ENCODE results near the gene TEX30.
A peak's percentile ranks its signal among the peaks of the same experiment; 100 is the strongest.
"Not testable (repeated sequence)": the region's sequence is repeated elsewhere in the genome, so short reads cannot be mapped to it uniquely, and the experiment has no call there.

TEX30 gene

DNA sequence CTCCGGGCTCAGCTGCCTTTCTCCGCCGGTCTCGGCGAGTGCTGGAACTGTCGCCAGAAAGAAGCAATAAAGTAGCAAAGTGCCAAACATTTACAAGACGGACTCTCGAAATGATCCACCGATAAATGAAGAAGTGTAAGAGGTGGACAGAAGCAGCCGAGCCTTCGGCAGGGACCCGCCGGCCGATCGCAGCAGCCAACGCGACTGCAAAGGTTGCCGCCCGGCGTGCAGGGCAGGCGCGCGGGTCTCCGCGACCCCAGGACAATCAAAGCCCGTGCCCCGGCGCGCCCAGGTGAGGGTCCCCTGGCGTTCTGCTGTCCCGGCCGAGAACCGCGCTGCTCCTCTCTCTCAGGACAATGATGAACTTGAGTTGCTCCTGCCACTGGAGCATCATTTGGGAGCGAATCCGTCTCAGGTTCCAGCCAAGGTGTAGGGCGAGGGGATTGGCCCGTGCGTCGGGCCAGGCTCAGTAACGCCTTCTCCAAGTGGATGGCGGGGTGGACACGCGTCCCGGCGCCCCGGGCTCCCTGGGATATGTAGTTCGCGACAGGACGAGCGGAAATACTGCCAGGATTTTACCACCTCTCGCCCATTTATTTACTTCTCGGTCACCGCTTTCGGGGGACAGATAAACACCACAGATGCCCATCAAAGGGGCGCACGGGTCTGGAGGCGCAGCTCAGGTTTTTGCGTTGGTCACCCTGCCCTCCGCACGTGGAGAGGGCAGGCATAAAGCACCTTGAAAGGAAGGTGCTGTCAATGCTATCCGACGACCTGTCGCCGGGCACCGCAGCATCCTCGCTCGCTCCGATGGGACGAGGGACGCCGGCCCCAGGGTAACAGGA, 25.2 kb upstream of the TEX30 start, which contains the start of the genes BIVM and POGLUT2:
BIVM (plus strand) TSS at position 539 of the 845 bp plus-strand sequence. CDS start 8,149 bp downstream, outside the sequence.
POGLUT2 (minus strand) TSS at position 396 of the 845 bp plus-strand sequence; CDS start at position 90, 306 bp downstream.
- intact Hi-C loops (cut with micrococcal nuclease), result loop anchor here (1.0 kb wide), 2 partner anchors 26 to 46 kb away; partner anchors contain the start of gene TEX30
- Mint-ChIP-seq H3K9me3 (no peaks in the 10 kb centered on the region), H3K27me3 (peaks cover 30% of the 10 kb centered on the region), H3K36me3 (ENCODE audit: low read depth) (peaks cover 7% of the 10 kb centered on the region), H3K4me3 (peak within 1 kb of the TSS; percentile 86), H3K4me1 (ENCODE audit: low read depth) (peaks cover 25% of the 10 kb centered on the region), H3K27ac (peak within 1 kb of the TSS; percentile 70)

DNA sequence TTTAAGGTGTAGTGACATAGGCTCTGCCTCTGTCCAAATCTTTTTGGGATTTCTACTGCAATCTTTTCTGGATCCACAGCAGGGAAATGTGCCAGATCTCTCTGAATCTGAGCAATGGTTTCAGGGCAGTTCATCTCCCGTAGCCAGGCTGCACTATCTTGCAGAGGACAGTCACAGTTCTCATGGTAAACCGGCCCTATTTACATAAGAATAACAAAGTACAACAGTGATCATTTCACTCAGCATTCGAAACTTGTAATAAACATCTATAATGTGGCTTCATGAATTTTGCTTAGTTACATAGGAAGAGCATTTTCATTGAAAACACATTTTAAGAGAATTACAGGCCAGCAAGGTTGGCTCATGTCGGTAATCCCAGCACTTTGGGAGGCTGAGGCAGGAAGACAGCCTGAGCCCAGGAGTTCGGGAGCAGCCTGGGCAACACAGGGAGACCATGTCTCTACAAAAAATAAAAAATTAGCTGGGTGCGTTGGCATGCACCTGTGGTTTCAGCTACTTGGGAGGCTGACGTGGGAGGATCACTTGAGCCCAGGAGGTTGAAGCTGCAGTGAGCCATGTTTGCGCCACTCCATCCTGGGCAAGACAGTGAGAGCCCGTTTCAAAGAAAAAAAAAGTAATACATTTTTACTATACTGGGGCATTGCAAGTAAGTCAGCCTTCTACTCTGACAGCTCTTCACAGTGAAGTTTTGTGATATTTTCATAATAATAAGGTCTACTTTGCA, 20.2 kb upstream of the TEX30 start:
- Mint-ChIP-seq H3K36me3 (ENCODE audit: low read depth) (no peaks in the 10 kb centered on the region), H3K4me1 (ENCODE audit: low read depth) (peaks cover 6% of the 10 kb centered on the region), H3K27ac (no peak overlapping the region), H3K4me3 (no peak overlapping the region), H3K9me3 (no peaks in the 10 kb centered on the region), H3K27me3 (peaks cover 17% of the 10 kb centered on the region)
- intact Hi-C loops (cut with micrococcal nuclease), result no loop called here

DNA sequence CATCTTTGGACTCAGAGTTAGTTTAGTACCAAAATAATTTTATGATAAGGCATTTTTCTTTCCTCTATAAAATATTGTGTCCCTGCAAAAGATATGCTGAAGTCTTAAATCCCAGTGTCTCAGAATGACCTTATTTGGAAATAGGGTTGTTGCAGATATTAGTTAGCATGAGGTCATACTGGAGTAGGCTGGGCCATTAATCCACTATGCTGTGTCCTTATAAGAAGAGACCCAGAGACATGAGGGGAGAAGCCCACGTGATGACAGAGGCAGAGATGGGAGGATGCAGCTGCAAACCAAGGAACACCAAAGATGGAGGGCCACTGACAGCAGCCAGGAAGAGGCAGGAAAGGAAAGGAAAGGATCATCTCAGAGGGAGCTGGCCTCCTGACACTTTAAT, 18.8 kb upstream of the TEX30 start:
- Mint-ChIP-seq H3K4me1 (ENCODE audit: low read depth) (no peaks in the 10 kb centered on the region), H3K4me3 (no peak overlapping the region), H3K9me3 (no peaks in the 10 kb centered on the region), H3K27ac (no peak overlapping the region), H3K27me3 (peaks cover 6% of the 10 kb centered on the region), H3K36me3 (ENCODE audit: low read depth) (no peaks in the 10 kb centered on the region)
- intact Hi-C loops (cut with micrococcal nuclease), result no loop called here

DNA sequence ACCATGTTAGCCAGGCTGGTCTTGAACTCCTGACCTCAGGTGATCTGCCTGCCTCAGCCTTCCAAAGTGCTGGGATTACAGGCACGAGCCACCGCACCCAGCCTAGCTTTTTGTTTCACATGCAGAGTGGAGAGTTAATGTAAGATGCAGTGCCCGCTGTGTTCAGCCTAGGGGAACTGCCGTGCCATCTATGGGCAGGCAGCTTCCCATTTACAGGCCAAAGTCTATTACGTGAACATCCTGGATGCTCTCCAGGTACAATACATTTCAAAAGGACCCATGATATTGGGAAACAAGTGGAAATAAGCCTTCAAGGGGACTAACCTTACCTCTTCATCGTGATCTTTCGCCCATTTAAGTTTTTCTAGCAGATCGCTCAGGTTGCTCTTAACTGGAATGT, 15.1 kb upstream of the TEX30 start:
- H3K4me3 Mint-ChIP-seq, result no peak overlapping the region
- no peaks in the 10 kb centered on the region for H3K36me3 Mint-ChIP-seq (ENCODE audit: low read depth)
- H3K27ac Mint-ChIP-seq, result no peak overlapping the region
- intact Hi-C loops (cut with micrococcal nuclease), result no loop called here
- no peaks in the 10 kb centered on the region for H3K4me1 Mint-ChIP-seq (ENCODE audit: low read depth)
- H3K9me3 Mint-ChIP-seq, result no peaks in the 10 kb centered on the region
- no peaks in the 10 kb centered on the region for H3K27me3 Mint-ChIP-seq

DNA sequence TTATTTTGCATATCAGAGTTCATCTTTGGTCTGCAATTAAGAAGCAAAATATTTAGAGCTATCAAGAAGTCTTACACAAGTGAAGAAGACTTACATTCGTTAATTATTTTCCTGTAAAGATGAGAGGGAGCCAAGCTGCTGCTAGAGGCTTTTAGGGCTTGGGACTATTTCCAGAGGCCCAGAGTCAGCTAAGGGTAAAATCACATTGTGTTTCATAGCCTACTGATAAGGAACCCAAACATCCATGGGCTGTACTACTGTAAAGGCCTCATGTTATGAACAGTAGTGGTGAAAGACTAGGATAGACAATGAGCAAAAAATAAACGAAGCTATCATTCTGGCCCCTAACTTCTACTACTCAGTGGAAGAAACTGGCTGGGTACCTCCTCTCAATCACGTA, 10.9 kb upstream of the TEX30 start:
- no peak overlapping the region for H3K27ac Mint-ChIP-seq
- peaks cover 10% of the 10 kb centered on the region for H3K9me3 Mint-ChIP-seq
- H3K36me3 Mint-ChIP-seq (ENCODE audit: low read depth), result no peaks in the 10 kb centered on the region
- H3K27me3 Mint-ChIP-seq, result no peaks in the 10 kb centered on the region
- intact Hi-C loops (cut with micrococcal nuclease), result no loop called here
- no peak overlapping the region for H3K4me3 Mint-ChIP-seq
- H3K4me1 Mint-ChIP-seq (ENCODE audit: low read depth), result peaks cover 5% of the 10 kb centered on the region

DNA sequence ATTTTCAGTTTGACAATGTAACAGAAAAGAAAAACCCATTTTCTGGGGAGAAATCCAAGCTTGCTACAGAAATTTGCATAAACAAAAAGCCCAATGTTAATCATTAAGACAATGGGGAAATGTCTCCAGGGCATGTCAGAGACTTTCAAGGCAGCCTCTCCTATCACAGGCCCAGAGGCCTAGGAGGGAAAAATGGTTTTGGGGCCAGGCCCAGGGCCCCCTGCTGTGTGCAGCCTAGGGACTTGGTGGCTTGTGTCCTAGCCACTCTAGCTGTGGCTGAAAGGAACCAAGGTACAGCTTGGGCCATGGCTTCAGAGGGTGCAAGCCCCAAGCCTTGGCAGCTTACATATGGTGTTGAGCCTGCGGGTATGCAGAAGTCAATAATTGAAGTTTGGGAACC, 8.0 kb upstream of the TEX30 start:
- H3K4me1 Mint-ChIP-seq (ENCODE audit: low read depth), result peaks cover 7% of the 10 kb centered on the region
- H3K4me3 Mint-ChIP-seq, result no peak overlapping the region
- H3K27ac Mint-ChIP-seq, result no peak overlapping the region
- H3K9me3 Mint-ChIP-seq, result peaks cover 10% of the 10 kb centered on the region
- H3K27me3 Mint-ChIP-seq, result no peaks in the 10 kb centered on the region
- H3K36me3 Mint-ChIP-seq (ENCODE audit: low read depth), result no peaks in the 10 kb centered on the region
- intact Hi-C loops (cut with micrococcal nuclease), result no loop called here

DNA sequence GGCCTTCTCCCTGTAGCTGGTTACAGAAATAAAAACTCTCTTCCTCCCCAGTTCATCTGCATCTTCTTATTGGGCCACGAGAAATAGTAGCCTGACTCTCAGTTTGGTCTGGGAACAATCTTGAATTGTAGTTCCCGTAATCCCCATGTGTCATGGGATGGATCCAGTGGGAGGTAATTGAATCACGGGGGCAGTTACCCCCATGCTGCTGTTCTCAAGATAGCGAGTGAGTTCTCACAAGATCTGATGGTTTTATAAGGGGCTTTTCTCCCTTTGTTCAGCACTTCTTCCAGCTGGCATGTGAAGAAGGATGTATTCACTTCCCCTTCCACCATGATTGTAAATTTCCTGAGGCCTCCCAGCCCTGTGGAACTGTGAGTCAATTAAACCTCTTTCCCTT, 7.1 kb upstream of the TEX30 start:
- H3K36me3 Mint-ChIP-seq (ENCODE audit: low read depth); H3K27ac Mint-ChIP-seq: not testable (repeated sequence)

DNA sequence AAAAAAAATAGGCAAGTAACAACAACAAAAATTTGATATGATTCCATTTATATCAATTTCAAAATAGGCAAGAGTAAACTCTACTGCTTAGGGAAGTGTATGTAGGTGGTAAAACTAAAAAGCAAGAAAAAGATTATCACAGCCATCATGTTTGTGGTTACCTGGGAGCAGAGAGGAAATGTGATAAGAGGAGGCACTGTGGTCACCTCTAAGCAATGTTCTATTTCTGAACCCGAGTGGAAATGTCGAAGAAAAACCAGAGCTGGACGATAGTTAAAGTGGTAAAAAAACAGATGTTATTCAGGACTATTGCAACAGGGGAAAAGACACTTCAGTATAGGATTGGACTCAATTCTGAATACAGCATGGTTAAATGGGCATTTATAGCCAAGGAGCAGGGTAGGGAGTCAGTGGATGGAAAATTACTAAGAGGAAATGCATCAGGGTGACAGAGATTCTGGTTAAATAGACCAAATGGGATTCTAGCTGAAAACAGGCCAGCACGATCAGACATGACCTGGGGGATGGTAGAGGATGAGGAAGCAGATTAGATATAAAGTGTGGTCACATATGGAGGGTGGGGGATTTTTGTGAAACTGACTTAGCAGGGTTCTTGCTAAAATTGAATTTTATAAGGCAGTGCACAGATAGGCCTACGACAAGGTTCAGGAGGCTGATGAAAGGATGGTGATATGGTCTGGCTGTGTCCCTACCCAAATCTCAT, 6.0 kb upstream of the TEX30 start:
- intact Hi-C loops (cut with micrococcal nuclease), result loop anchor here (10.0 kb wide), 1 partner anchor 95 kb away; no protein-coding TSS in a partner anchor
- H3K27me3 Mint-ChIP-seq, result no peaks in the 10 kb centered on the region
- H3K36me3 Mint-ChIP-seq (ENCODE audit: low read depth), result no peaks in the 10 kb centered on the region
- no peak overlapping the region for H3K27ac Mint-ChIP-seq
- peaks cover 12% of the 10 kb centered on the region for H3K4me1 Mint-ChIP-seq (ENCODE audit: low read depth)
- no peak overlapping the region for H3K4me3 Mint-ChIP-seq
- H3K9me3 Mint-ChIP-seq, result peaks cover 10% of the 10 kb centered on the region

More for the DNA sequence above, 7.1 kb upstream of the TEX30 start:
- H3K4me3 Mint-ChIP-seq; H3K4me1 Mint-ChIP-seq (ENCODE audit: low read depth); H3K27me3 Mint-ChIP-seq; intact Hi-C loops (cut with micrococcal nuclease): not testable (repeated sequence)
- H3K9me3 Mint-ChIP-seq, result peaks cover 10% of the 10 kb centered on the region

DNA sequence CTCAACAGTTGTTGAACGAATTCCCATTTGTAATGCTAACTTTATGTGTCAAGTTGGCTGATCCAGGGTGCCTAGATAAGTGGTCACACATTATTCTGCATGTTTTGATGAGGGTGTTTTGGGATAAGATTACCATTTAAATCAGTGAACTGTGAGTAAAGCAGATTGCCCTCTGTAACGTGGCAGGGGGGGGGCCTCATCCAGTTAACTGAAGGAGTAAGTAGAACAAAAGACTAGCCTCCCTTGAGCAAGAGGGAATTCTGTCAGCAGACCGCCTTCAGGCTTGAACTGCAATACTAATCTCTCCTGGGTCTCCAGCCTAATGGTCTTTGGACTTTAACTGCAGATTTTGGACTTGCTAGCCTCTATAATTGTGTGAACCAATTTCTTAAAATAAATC, 4.2 kb upstream of the TEX30 start:
- H3K4me3 Mint-ChIP-seq, result no peak overlapping the region
- H3K9me3 Mint-ChIP-seq, result peaks cover 10% of the 10 kb centered on the region
- intact Hi-C loops (cut with micrococcal nuclease), result loop anchor here (10.0 kb wide), 1 partner anchor 93 kb away; no protein-coding TSS in a partner anchor
- peaks cover 14% of the 10 kb centered on the region for H3K36me3 Mint-ChIP-seq (ENCODE audit: low read depth)
- peaks cover 22% of the 10 kb centered on the region for H3K4me1 Mint-ChIP-seq (ENCODE audit: low read depth)
- H3K27me3 Mint-ChIP-seq, result no peaks in the 10 kb centered on the region
- no peak overlapping the region for H3K27ac Mint-ChIP-seq

DNA sequence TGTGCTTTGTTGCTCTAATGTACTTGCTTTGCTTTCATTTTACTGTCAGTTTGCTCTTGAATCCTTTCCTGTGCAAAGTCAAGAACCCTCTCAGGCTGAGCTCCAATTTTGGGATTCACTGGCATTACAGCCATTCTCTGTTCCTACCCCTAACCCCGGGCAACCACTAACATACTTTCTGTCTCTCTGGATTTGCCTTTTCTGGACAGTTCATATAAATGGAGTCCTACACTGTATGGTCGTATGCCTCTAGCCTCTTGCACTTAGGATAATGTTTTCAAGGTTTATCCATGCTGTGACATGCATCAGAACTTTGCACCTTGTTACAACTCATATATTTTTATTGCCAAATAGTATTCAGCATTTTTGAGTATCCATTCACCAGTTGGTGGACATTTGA, 2.7 kb upstream of the TEX30 start:
- Mint-ChIP-seq H3K4me3 (no peak overlapping the region), H3K27me3 (no peaks in the 10 kb centered on the region), H3K9me3 (peaks cover 8% of the 10 kb centered on the region), H3K27ac (no peak overlapping the region), H3K36me3 (ENCODE audit: low read depth) (peaks cover 15% of the 10 kb centered on the region), H3K4me1 (ENCODE audit: low read depth) (peaks cover 37% of the 10 kb centered on the region)
- intact Hi-C loops (cut with micrococcal nuclease), result loop anchor here (10.0 kb wide), 1 partner anchor 91 kb away; no protein-coding TSS in a partner anchor

DNA sequence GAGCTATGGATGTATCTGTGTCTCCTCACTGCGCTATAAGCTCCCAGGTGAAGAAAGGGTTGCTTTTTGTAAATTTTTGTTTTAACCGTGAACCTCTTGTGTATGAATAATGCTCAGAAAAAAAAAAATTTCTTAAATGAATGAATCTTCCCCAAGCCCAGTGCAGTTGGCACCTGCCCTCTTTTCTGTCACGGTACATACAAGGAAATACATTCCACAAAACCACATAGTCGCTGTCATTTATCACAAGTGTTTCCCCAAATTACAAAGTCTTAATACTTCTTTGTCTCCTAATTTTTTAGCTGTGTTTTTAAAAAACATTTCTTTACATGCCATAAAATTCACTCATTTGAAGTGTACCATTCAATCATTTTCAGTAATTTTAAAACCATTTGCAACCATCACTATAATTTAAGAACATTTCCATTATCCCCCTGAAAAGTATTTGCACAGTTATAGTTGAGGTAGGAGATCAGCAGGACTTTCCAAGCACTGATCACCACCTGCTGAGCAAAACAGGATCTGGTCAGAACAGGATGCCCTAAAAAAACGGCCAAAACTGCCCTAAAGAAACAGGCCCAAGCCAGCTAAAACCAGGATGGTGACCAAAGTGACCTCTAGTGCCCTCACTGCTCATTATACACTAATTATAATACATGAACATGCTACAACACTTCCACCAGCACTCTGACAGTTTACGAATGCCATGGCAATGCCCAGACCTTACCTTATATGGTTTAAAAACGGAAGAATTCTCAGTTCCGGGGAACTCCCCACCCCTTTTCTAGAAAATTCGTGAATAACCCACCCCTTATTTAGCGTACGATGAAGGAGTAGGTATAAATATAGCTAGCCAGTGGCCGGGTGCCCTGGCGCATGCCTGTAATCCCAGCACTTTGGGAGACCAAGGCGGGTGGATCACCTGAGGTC, 1.3 kb upstream of the TEX30 start:
- H3K27ac Mint-ChIP-seq, result peak overlapping the region; percentile 84

DNA sequence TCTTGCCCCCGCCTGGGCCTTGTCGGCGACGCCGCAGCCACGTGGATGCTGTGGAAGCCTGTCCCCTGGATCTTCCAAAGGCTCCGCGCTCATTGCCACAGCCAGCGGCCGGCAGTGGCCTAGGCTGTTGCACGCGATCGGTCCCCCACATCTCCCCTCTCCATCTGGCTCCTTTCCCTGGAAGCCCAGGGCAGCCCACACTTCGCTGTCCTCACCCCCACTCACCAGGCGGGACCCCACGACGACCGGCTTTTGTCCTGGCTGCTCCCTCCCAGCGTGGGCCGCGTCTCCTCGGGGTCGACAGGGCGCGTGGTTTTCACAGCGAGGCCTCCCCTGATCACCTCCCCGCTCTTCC, 605 bp upstream of the TEX30 start:
- Mint-ChIP-seq H3K4me3 (peak overlapping the region; percentile 79), H3K27ac (peak overlapping the region; percentile 84), H3K9me3 (no peaks in the 10 kb centered on the region), H3K36me3 (ENCODE audit: low read depth) (peaks cover 15% of the 10 kb centered on the region), H3K4me1 (ENCODE audit: low read depth) (peaks cover 47% of the 10 kb centered on the region), H3K27me3 (no peaks in the 10 kb centered on the region)
- intact Hi-C loops (cut with micrococcal nuclease), result loop anchor here (10.0 kb wide), 1 partner anchor 89 kb away; no protein-coding TSS in a partner anchor

More for the DNA sequence above, 1.3 kb upstream of the TEX30 start:
- peak overlapping the region; percentile 79 for H3K4me3 Mint-ChIP-seq
- H3K36me3 Mint-ChIP-seq (ENCODE audit: low read depth), result peaks cover 15% of the 10 kb centered on the region
- intact Hi-C loops (cut with micrococcal nuclease), result loop anchor here (10.0 kb wide), 1 partner anchor 90 kb away; no protein-coding TSS in a partner anchor
- H3K27me3 Mint-ChIP-seq, result no peaks in the 10 kb centered on the region
- H3K4me1 Mint-ChIP-seq (ENCODE audit: low read depth), result peaks cover 49% of the 10 kb centered on the region
- no peaks in the 10 kb centered on the region for H3K9me3 Mint-ChIP-seq

DNA sequence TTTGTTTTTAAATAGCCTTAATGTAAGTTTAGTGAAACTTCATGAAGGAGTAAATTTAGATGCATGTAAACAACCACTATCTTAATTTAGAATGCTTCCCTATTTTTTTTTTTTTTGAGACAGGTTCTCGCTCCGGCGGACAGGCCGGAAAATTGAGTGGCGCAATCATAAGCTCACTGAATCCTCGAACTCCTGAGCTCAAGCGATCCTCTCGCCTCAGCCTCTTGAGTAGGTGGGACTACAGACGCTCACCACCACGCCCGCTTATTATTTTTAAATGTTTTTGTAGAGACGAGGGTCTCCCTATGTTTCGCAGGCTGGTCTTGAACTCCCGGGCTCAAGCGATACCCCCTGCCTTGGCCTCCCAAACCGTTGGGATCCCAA, 1.6 kb downstream of the TEX30 start:
- no peaks in the 10 kb centered on the region for H3K27me3 Mint-ChIP-seq
- H3K4me3 Mint-ChIP-seq, result peak overlapping the region; percentile 79
- no peak overlapping the region for H3K27ac Mint-ChIP-seq
- no peaks in the 10 kb centered on the region for H3K9me3 Mint-ChIP-seq
- peaks cover 17% of the 10 kb centered on the region for H3K36me3 Mint-ChIP-seq (ENCODE audit: low read depth)
- peaks cover 47% of the 10 kb centered on the region for H3K4me1 Mint-ChIP-seq (ENCODE audit: low read depth)
- intact Hi-C loops (cut with micrococcal nuclease), result loop anchor here (2.0 to 10.0 kb wide), 2 partner anchors 87 to 175 kb away; partner anchors contain the start of gene TPP2
